Vagina (tissue), 2 donors: ENCODE measurements around the gene POLN. TPM values are rescaled to one million over a fixed set of nuclear protein-coding genes. Genes with fewer than 3 reads are reported as not detected.

Source experiments
- DNase-seq, 2 donors: peaks; one replicate each; pipeline ENCODE4 v3.0.0-alpha.2; 2017; ENCODE audit errors: extremely low spot score in 2 of 2
- H3K27ac ChIP-seq: fragments of 200-600 bp; sonication (generic); one replicate; pipeline ENCODE4 v1.5.1; 2019
- H3K27me3 ChIP-seq: fragments of 200-600 bp; sonication (generic); one replicate; pipeline ENCODE4 v1.5.1; 2019
- H3K36me3 ChIP-seq, 2 donors: fragments of 200-600 bp; sonication (generic); one replicate each; pipeline ENCODE4 v1.5.1; 2017 to 2019
- H3K4me1 ChIP-seq: fragments of 200-600 bp; sonication (generic); one replicate; pipeline ENCODE4 v1.5.1; 2019
- H3K4me3 ChIP-seq, 2 donors: fragments of 200-600 bp; sonication (generic); 1 replicate in 1 of 2; 2 replicates in 1 of 2; pipeline ENCODE4 v1.5.1; 2016 to 2019
- H3K9me3 ChIP-seq: fragments of 200-600 bp; sonication (generic); one replicate; pipeline ENCODE4 v1.5.1; 2019
- CTCF ChIP-seq, 3 experiments: fragments of 450-650 bp in 2 of 3; fragments of 200-600 bp in 1 of 3; sonication (generic) in 1 of 3; IDR thresholded peaks; one replicate each; pipeline ENCODE4 v1.5.1; 2017 to 2019; ENCODE audit warnings: antibody characterized with exemption in 3 of 3, mild to moderate bottlenecking in 2 of 3, moderate library complexity in 2 of 3
- POLR2A ChIP-seq, 2 donors: fragments of 450-650 bp; IDR thresholded peaks; one replicate each; pipeline ENCODE4 v1.6.1; 2017; ENCODE audit warnings: antibody characterized with exemption in 2 of 2, mild to moderate bottlenecking in 2 of 2, moderate library complexity in 2 of 2
- POLR2AphosphoS5 ChIP-seq, 2 donors: sonication (generic); formaldehyde crosslinking; IDR thresholded peaks; one replicate each; pipeline ENCODE4 v1.9.0; 2017; ENCODE audit warnings: antibody characterized with exemption in 2 of 2, mild to moderate bottlenecking in 2 of 2, low read depth in 1 of 2; ENCODE audit not compliant: insufficient read depth in 1 of 2
- intact Hi-C: fragments of 100-400 bp; cut with DNase I; formaldehyde crosslinking; loops from one replicate; pipeline ENCODE4 v1.15.1; 2023
- total RNA-seq: library from RNA; depleted of rRNA; stranded (reverse); fragments of >200 nt; gene quantifications from one replicate; pipeline ENCODE4 v1.2.3, GENCODE V29; 2016

Gene POLN
- total RNA-seq, 1 donor from 2014 or later: 3.9 TPM

DNA sequence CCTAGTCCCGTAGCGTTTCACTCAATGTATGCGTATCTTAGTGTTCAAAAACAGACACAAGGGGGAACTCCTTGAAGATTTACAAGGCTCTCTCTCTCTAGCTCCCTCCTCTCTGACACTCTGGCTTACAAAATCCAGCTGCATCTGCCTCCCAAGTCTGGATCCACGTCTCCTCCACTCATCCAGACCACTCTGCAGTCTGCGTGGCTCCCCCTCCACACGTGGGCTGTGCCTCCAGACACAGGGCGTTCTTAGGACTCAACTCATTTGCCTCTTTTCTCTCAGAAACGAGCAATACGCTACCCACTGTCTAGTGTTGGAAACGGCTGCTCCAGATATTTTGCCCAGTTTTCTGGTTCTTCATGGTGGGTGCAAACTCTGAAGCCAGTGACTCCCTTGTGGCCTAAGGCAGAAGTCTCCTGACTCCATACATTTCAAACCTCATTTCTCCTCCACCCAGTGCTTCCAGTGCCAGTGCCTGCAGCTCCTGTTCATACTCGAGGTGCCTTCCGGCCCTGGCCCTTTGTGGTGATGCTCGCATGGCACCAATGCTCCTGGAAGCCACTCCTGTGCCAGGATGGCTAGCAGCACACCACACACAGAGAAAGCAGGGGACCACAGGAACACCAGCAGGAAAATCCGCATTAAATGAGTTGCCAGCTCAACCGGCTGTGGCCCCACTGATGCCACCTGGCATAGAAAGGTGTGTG, 158.7 kb downstream of the POLN start:
- H3K27ac ChIP-seq: no peak overlapping the region
- DNase-seq: no peak
- H3K36me3 ChIP-seq: no peaks in the 10 kb centered on the region
- no peak overlapping the region for H3K4me3 ChIP-seq
- intact Hi-C loops: no loop called here
- no peaks in the 10 kb centered on the region for H3K9me3 ChIP-seq
- H3K4me1 ChIP-seq: no peaks in the 10 kb centered on the region
- no peak for TF ChIP-seq POLR2A (IDR thresholded peaks at IDR 0.05)
- no peak for TF ChIP-seq POLR2AphosphoS5 (IDR thresholded peaks at IDR 0.05; ENCODE audit: insufficient read depth in 1 of 2, low read depth in 1 of 2)
- no peaks in the 10 kb centered on the region for H3K27me3 ChIP-seq

GRCh38 chr4:2082627-2083026, 159.3 kb downstream of the POLN start:
- no peak overlapping the region for H3K27ac ChIP-seq
- no peaks in the 10 kb centered on the region for H3K27me3 ChIP-seq
- H3K9me3 ChIP-seq: no peaks in the 10 kb centered on the region
- TF ChIP-seq POLR2AphosphoS5 (IDR thresholded peaks at IDR 0.05; ENCODE audit: insufficient read depth in 1 of 2, low read depth in 1 of 2) (no peak), POLR2A (IDR thresholded peaks at IDR 0.05) (no peak), CTCF (IDR thresholded peaks at IDR 0.05) (no peak)
- no peak overlapping the region for H3K4me3 ChIP-seq
- intact Hi-C loops: no loop called here
- H3K4me1 ChIP-seq: no peaks in the 10 kb centered on the region
- DNase-seq: no peak
- H3K36me3 ChIP-seq: no peaks in the 10 kb centered on the region

GRCh38 chr4:2082118-2082517, 159.8 kb downstream of the POLN start:
- Histone ChIP-seq H3K27me3 (no peaks in the 10 kb centered on the region), H3K36me3 (no peaks in the 10 kb centered on the region), H3K4me3 (no peak overlapping the region), H3K9me3 (no peaks in the 10 kb centered on the region), H3K27ac (no peak overlapping the region), H3K4me1 (no peaks in the 10 kb centered on the region)
- intact Hi-C loops: no loop called here
- DNase-seq: no peak
- TF ChIP-seq CTCF (IDR thresholded peaks at IDR 0.05): no peak
- no peak for TF ChIP-seq POLR2A (IDR thresholded peaks at IDR 0.05)
- no peak for TF ChIP-seq POLR2AphosphoS5 (IDR thresholded peaks at IDR 0.05; ENCODE audit: insufficient read depth in 1 of 2, low read depth in 1 of 2)

- no peaks in the 10 kb centered on the region for H3K4me1 ChIP-seq
- H3K4me3 ChIP-seq: no peak overlapping the region
- intact Hi-C loops: no loop called here
- no peak overlapping the region for H3K27ac ChIP-seq
- H3K36me3 ChIP-seq: no peaks in the 10 kb centered on the region
- TF ChIP-seq POLR2AphosphoS5 (IDR thresholded peaks at IDR 0.05; ENCODE audit: insufficient read depth in 1 of 2, low read depth in 1 of 2) (no peak), CTCF (IDR thresholded peaks at IDR 0.05) (no peak), POLR2A (IDR thresholded peaks at IDR 0.05) (no peak)
- H3K27me3 ChIP-seq: no peaks in the 10 kb centered on the region
- H3K9me3 ChIP-seq: no peaks in the 10 kb centered on the region
- DNase-seq: no peak
These were observed 160.4 kb downstream of the POLN start for GRCh38 chr4:2081540-2081939.

- no peaks in the 10 kb centered on the region for H3K27me3 ChIP-seq
- TF ChIP-seq CTCF (IDR thresholded peaks at IDR 0.05): no peak
- TF ChIP-seq POLR2AphosphoS5 (IDR thresholded peaks at IDR 0.05; ENCODE audit: insufficient read depth in 1 of 2, low read depth in 1 of 2): no peak
- TF ChIP-seq POLR2A (IDR thresholded peaks at IDR 0.05): no peak
- H3K9me3 ChIP-seq: no peaks in the 10 kb centered on the region
- no peak for DNase-seq
- intact Hi-C loops: no loop called here
- no peak overlapping the region for H3K27ac ChIP-seq
- no peaks in the 10 kb centered on the region for H3K36me3 ChIP-seq
- H3K4me3 ChIP-seq: no peak overlapping the region
- no peaks in the 10 kb centered on the region for H3K4me1 ChIP-seq
These were observed 161.3 kb downstream of the POLN start for GRCh38 chr4:2080429-2081300.
